ENCODE results near the gene AAK1.

- no peak for TF ChIP-seq CTCF (IDR thresholded peaks at IDR 0.05)
- no peak for TF ChIP-seq POLR2A (IDR thresholded peaks at IDR 0.05)
Observed at GRCh38 chr2:69491864-69492263, 151.7 kb downstream of the AAK1 start.
